ENCODE measurements around the gene PTPRN2. TPM values are rescaled to one million over a fixed set of nuclear protein-coding genes. Genes with fewer than 3 reads are reported as not detected.

The PTPRN2 gene
- total RNA-seq, 1 donor from 2014 or later = 1.8 TPM

DNA sequence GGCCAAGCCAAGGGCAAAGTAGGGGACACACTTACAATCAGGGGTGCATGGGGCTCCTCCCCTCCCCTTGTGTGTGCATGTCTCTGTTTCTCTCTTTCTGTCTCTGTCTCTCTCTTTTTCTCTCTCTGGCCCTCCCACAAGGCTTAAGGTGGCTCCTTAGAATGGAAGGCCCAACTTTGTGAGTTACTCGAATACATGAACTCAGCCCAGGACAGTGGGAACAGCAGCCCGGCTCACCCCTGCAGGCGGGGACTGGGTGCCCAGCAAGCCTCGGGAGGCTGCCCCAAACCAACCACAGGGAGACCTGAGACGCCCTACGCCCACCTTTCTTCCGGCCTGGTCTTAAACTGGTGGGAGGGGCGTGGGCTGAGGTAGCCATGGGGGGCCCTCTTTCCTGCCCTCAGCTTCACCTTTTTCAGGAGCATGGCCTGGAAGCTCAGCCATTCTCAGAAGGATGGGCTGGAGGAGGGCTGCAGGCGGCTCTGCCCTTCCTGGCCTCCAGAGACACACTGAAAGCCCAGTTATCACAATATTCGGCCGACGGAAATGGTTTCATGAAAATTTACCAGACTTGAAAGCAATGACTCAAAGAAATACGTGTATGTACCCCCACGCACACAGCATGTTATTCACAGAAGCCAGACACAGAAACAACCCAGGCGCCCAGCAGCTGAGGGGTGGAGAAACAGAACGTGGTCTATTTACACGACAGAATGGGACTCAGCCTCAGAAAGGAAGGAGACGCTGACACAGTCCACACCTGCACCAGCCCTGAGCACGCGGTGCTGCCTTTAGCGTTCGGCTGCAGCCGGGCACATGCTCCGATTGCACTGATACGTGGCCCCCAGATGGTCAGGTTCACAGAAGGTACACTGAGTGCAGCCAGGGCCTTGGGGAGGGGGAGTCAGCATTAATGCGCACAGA lies 229.5 kb downstream of the PTPRN2 start:
- DNase-seq = no peak

DNA sequence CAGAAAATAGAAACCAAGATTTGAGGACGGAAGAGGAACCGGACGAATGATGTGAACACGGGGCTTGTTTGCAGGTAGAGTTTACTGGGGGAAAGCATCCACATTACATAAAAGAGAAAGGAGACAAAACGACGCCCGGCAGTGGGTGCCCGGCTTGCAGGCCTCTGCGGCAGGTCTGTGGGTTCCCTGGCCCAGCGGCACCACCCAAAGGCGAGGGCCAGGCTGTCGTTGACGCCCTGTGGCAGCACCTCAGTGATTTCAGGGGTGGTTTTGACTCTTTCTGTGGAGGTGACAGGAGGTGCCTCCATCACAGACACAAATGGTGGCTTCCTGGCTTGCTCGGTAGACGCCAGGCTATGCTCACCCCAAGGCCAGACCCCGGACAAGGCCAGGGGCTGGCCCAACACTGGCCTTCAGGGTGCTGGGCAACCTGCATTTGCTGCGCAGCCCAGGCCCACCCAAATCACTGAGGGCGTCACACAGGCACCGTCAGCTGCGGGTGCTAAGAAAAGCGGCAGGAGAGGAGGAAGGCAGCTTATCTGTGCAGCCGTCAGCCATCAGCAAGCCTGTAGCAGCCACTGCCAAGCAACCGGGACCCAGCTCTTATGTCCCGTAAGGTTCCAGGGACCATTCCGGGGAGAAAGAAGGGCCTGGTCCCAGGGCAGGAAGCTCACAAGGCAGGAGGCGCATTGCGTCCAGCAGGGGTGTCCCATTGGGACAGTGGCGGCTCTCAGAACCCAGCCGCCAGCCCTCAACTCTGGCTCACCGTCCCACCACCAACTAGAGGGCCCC lies 230.3 kb downstream of the PTPRN2 start:
- Mint-ChIP-seq H3K27ac (no peak overlapping the region), H3K36me3 (ENCODE audit: low read depth) (no peaks in the 10 kb centered on the region), H3K9me3 (peaks cover 14% of the 10 kb centered on the region), H3K4me3 (no peak overlapping the region), H3K27me3 (no peaks in the 10 kb centered on the region), H3K4me1 (no peaks in the 10 kb centered on the region)
- POLR2A ChIA-PET = no interaction called here
- CTCF ChIA-PET = no interaction called here
- TF ChIP-seq, protein P1, sequence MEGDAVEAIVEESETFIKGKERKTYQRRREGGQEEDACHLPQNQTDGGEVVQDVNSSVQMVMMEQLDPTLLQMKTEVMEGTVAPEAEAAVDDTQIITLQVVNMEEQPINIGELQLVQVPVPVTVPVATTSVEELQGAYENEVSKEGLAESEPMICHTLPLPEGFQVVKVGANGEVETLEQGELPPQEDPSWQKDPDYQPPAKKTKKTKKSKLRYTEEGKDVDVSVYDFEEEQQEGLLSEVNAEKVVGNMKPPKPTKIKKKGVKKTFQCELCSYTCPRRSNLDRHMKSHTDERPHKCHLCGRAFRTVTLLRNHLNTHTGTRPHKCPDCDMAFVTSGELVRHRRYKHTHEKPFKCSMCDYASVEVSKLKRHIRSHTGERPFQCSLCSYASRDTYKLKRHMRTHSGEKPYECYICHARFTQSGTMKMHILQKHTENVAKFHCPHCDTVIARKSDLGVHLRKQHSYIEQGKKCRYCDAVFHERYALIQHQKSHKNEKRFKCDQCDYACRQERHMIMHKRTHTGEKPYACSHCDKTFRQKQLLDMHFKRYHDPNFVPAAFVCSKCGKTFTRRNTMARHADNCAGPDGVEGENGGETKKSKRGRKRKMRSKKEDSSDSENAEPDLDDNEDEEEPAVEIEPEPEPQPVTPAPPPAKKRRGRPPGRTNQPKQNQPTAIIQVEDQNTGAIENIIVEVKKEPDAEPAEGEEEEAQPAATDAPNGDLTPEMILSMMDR (IDR thresholded peaks at IDR 0.05) = no peak
- intact Hi-C loops (cut with micrococcal nuclease) = no loop called here
- ATAC-seq (ENCODE audit: low read depth) (no peak), DNase-seq (no peak)

More for the DNA sequence above, 229.5 kb downstream of the PTPRN2 start:
- TF ChIP-seq, protein P1 (IDR thresholded peaks at IDR 0.05) = no peak
- H3K4me1 Mint-ChIP-seq = no peaks in the 10 kb centered on the region
- intact Hi-C loops (cut with micrococcal nuclease) = no loop called here
- no peaks in the 10 kb centered on the region for H3K36me3 Mint-ChIP-seq (ENCODE audit: low read depth)
- H3K27me3 Mint-ChIP-seq = no peaks in the 10 kb centered on the region
- POLR2A ChIA-PET = no interaction called here
- no peak overlapping the region for H3K4me3 Mint-ChIP-seq
- peaks cover 14% of the 10 kb centered on the region for H3K9me3 Mint-ChIP-seq
- H3K27ac Mint-ChIP-seq = no peak overlapping the region
- CTCF ChIA-PET = no interaction called here
- ATAC-seq (ENCODE audit: low read depth) = no peak

DNA sequence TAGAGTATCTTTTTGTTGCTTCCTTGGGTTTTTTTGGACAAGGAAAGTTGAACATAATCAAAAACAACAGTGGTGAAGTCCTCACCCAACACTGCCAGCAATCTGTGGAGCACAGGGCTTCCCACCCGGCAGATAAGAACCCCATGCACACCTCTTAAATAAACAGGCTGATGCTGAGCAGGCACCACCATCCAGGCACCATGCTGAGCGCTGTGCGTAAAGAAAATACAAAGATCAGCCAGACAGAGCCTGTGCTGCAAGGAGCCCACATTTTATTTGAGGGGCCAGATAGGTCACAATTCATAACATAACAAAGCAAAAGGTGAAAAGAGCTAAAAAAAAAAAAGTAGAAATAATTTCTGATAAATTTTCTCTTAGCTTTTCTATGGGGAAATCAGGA lies 231.2 kb downstream of the PTPRN2 start:
- Mint-ChIP-seq H3K4me1 (no peaks in the 10 kb centered on the region), H3K27me3 (no peaks in the 10 kb centered on the region), H3K9me3 (peaks cover 14% of the 10 kb centered on the region), H3K4me3 (no peak overlapping the region), H3K36me3 (ENCODE audit: low read depth) (no peaks in the 10 kb centered on the region), H3K27ac (no peak overlapping the region)
- ATAC-seq (ENCODE audit: low read depth) (no peak), DNase-seq (no peak)
- intact Hi-C loops (cut with micrococcal nuclease) = no loop called here
- CTCF ChIA-PET = no interaction called here
- TF ChIP-seq, protein P1 (IDR thresholded peaks at IDR 0.05) = no peak
- POLR2A ChIA-PET = no interaction called here

DNA sequence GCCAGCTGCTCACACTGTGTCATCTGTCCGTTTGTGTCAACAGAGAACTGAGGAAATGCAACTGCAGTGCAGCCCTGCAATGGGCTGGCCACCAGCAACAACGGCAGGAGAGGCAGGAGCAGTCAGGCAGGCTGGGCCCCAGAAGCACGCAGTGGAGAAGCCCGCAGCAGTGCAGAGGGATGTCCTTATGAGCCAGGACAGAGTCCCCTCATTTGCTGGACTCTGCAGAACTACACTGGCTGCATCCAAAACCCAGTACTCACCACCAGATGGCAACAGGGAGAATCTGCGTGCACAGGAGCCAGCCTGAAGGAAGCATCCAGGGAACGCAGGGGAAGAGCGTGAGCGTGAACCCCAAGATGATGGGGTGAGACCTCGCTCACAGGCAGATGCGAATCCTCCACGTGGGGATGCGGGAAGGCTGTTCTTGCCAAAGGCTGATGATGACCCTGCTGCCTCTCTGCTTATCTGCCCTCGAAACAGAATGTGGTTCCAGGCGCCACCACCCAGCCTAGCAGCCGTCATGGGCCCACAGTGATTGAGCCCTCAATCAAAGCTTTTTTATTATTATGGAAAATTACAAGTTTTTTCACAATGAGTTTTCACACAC lies 232.1 kb downstream of the PTPRN2 start:
- ChIA-PET CTCF (no interaction called here), POLR2A (no interaction called here)
- intact Hi-C loops (cut with micrococcal nuclease) = no loop called here

More for the DNA sequence above, 232.1 kb downstream of the PTPRN2 start:
- TF ChIP-seq, protein P1 (IDR thresholded peaks at IDR 0.05) = no peak
- no peaks in the 10 kb centered on the region for H3K27me3 Mint-ChIP-seq
- ATAC-seq (ENCODE audit: low read depth) = no peak
- no peak overlapping the region for H3K4me3 Mint-ChIP-seq
- H3K36me3 Mint-ChIP-seq (ENCODE audit: low read depth) = no peaks in the 10 kb centered on the region
- H3K27ac Mint-ChIP-seq = no peak overlapping the region
- peaks cover 14% of the 10 kb centered on the region for H3K9me3 Mint-ChIP-seq
- H3K4me1 Mint-ChIP-seq = no peaks in the 10 kb centered on the region
- no peak for DNase-seq
